ENCODE results near the gene CSNK1D.

CSNK1D gene

GRCh38 chr17:82242977-82243647 is 30.4 kb downstream of the CSNK1D start:
- no peak for TF ChIP-seq POLR2A (IDR thresholded peaks at IDR 0.05; ENCODE audit: low read depth, low read length)
- FAIRE-seq (no peak), DNase-seq (ENCODE audit: insufficient read length, low spot score) (no peak)

DNA sequence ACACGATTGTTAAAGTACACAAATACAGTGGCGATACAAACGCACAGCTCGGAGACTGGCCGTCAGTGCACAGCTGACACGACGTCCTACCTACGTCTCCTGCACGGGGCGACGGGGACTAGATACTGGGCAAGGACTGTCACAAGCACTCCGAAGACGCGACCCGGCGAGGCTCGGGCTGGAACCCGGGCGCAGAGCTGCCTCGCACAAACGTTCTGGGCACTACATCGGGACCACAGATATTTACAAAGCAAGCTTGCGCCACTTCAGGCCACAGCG is 30.9 kb downstream of the CSNK1D start:
- DNase-seq (ENCODE audit: insufficient read length, low spot score) (no peak), FAIRE-seq (no peak)
- TF ChIP-seq POLR2A (IDR thresholded peaks at IDR 0.05; ENCODE audit: low read depth, low read length): no peak

GRCh38 chr17:82241926-82242697 is 31.4 kb downstream of the CSNK1D start:
- FAIRE-seq (no peak), DNase-seq (ENCODE audit: insufficient read length, low spot score) (no peak)
- no peak for TF ChIP-seq POLR2A (IDR thresholded peaks at IDR 0.05; ENCODE audit: low read depth, low read length)

GRCh38 chr17:82241183-82241925 is 32.1 kb downstream of the CSNK1D start:
- no peak for TF ChIP-seq POLR2A (IDR thresholded peaks at IDR 0.05; ENCODE audit: low read depth, low read length)
- FAIRE-seq: no peak
- DNase-seq (ENCODE audit: insufficient read length, low spot score): peak; percentile 84

DNA sequence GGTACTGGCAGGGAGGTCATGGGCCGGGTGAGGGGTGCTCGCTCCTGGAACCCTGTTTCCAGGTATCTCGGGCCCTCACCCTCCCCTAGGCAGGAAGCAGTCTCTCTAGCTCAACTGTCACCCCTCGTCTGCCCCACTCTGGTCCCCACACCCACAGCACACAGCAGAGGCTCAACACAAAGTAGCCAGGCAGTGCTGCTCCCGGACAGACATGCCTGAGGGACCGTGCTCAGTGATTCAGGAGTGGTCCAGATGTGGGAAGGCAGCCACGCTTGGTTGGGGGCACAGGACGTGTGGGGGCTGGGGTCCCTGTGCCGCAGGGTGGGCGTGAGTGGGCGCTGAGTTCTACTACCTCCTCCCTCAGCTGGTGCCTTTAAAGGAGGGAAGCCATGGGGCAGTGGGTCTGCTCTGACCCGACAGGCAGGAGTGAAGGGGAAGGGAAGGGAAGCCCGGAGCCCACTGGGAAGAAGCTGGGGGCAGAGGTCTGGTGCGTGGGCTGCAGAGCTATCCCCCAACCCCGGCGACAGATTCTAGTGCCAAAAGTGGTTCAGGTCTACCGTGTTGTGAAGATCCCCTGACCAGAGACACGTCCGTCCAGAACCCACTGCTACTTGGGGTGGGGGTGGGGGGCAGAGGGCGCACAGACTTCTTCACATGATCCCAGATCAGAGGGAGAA is 32.9 kb downstream of the CSNK1D start:
- FAIRE-seq: no peak
- 0 out of 2 replicates have a peak, but pooled peaks have one; percentile 11 for TF ChIP-seq POLR2A (IDR thresholded peaks at IDR 0.05; ENCODE audit: low read depth, low read length)
- DNase-seq (ENCODE audit: insufficient read length, low spot score): no peak

DNA sequence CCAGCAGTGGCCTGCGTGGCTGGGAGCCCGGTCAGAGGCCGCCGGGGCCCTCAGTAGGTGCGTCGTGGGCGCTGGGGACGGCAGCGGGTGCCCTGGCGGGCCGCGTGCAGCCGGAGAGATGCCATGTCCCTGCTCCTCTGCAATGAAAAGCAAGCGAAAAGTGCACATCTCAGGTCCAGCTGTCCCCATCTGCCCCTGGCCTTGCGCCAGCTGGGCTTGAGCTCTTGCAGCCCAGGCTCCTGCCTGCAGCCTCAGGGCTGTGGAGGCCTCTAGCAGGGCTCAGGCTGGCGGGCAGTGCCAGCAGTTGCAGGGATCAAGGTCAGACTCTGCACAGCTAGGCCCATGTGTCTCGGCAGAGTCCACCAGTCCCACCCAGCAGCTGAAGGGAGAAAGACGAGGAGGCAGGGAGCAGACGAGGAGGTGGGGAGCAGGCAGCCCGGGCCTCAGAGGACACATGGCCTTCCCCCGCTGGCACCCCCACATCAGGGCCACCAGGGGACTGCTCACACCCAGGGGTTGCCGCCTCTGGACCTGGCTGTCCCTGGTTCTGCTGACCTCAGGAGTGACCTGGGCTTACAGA is 33.5 kb downstream of the CSNK1D start:
- no peak for FAIRE-seq
- DNase-seq (ENCODE audit: insufficient read length, low spot score): no peak
- TF ChIP-seq POLR2A (IDR thresholded peaks at IDR 0.05; ENCODE audit: low read depth, low read length): no peak

DNA sequence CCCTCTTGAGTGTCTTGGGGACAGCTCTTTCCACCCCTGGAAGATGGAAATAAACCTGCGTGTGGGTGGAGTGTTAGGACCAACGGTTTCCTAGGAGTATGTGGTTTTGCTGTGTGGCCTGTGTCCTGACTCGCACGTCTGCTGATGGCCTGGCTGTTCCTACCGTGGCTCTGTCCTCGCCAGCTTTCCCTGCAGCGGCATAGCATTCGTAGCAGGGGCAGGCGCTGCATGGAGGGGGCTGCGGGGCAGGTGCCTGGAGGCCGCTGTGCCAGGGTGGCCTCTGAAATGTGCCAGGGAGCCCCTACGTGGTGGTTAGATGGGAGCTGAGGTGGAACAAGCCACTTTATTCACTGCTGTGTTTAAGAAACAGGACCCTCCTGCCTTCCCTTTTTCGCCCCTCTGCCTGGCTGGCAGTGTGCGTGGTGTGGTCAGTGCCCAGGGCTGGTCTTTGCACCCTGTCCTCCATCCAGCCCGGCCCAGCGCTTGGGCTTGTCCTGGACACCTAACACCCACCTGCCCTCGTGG is 34.0 kb downstream of the CSNK1D start:
- no peak for TF ChIP-seq POLR2A (IDR thresholded peaks at IDR 0.05; ENCODE audit: low read depth, low read length)
- no peak for DNase-seq (ENCODE audit: insufficient read length, low spot score)
- no peak for FAIRE-seq

DNA sequence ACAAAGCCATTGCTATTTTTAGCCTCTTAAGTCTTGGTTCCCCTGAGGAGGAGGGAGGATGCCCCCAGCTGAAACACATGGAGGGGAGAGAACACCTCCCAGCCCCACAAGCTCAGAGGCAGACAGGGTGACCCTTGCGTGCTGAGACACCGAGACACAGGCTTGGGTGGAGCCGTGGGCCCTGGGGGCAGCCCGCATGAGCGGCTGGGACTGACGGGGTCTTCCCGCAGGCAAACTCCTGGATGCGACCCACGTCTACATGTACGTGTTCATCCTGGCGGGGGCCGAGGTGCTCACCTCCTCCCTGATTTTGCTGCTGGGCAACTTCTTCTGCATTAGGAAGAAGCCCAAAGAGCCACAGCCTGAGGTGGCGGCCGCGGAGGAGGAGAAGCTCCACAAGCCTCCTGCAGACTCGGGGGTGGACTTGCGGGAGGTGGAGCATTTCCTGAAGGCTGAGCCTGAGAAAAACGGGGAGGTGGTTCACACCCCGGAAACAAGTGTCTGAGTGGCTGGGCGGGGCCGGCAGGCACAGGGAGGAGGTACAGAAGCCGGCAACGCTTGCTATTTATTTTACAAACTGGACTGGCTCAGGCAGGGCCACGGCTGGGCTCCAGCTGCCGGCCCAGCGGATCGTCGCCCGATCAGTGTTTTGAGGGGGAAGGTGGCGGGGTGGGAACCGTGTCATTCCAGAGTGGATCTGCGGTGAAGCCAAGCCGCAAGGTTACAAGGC is 34.9 kb downstream of the CSNK1D start:
- peak; percentile 40; the same call in 1 of the 2 replicates for TF ChIP-seq POLR2A (IDR thresholded peaks at IDR 0.05; ENCODE audit: low read depth, low read length)
- no peak for DNase-seq (ENCODE audit: insufficient read length, low spot score)
- FAIRE-seq: no peak

DNA sequence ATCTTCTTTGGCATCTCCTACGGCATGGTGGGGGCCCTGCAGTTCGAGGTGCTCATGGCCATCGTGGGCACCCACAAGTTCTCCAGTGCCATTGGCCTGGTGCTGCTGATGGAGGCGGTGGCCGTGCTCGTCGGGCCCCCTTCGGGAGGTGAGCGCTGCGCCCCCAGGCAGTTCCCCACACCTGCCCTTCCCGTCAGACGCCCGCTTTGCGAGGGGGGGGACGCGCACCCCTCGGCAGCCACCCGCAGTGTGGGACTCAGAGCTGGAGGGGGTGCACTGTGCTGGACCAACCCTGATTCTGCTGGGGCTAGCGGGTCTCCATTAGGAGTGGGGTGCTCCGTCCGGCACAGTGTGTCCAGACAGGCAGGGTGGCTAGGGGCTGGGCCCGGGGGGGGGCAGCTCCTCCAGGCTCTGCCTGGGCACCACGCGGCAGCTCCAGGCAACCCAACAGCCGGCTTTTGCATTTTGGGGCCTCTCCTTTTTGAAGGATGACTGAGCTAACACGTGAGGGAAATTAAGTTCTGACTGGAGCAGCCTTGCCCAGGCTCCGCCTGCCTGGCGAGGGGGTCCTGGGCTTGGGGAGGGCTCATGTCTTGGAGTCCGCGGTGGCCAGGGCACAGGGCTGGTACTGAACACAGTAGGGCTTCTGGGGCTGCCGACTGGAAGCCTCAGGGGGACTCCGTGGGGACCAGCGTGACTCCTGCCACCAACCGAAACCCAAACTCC is 35.6 kb downstream of the CSNK1D start:
- no peak for TF ChIP-seq POLR2A (IDR thresholded peaks at IDR 0.05; ENCODE audit: low read depth, low read length)
- FAIRE-seq (no peak), DNase-seq (ENCODE audit: insufficient read length, low spot score) (no peak)

GRCh38 chr17:82237083-82237745 is 36.3 kb downstream of the CSNK1D start:
- DNase-seq (ENCODE audit: insufficient read length, low spot score): no peak
- no peak for TF ChIP-seq POLR2A (IDR thresholded peaks at IDR 0.05; ENCODE audit: low read depth, low read length)
- no peak for FAIRE-seq

- DNase-seq (ENCODE audit: insufficient read length, low spot score) (no peak), FAIRE-seq (no peak)
- no peak for TF ChIP-seq POLR2A (IDR thresholded peaks at IDR 0.05; ENCODE audit: low read depth, low read length)
Measured at GRCh38 chr17:82236142-82236971, 37.1 kb downstream of the CSNK1D start.

All from H54 (cell line).